ENCODE results near the gene FTSJ1. TPM values are rescaled to one million over a fixed set of nuclear protein-coding genes. Genes with fewer than 3 reads are reported as not detected.

The FTSJ1 gene
- total and polyA plus RNA-seq, 2 of the 8 experiments (the other 6 are each of a cell fraction or from before 2014, with no cell fraction given) = 62.4 to 80.4 TPM

DNA sequence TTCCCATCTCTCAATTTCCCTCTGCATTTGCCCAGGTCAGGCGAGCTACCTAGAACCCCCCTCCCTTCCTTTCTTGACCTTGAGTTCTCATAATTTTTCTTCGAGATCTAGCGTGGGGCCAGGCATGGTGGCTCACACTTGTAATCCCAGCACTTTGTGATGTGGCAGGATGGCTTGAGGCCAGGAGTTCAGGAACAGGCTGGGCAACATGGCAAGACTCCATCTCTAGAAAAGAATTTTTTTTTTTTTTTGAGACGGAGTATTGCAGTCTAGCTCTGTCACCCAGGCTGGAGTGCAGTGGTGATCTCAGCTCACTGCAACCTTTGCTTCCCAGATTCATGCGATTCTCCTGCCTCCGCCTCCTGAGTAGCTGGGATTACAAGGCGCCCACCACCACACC is 28.3 kb downstream of the FTSJ1 start (continued):
- TF ChIP-seq KDM1A (IDR thresholded peaks at IDR 0.05; ENCODE audit: borderline replicate concordance, low read length) = no peak
- no peak for TF ChIP-seq YY1 (IDR thresholded peaks at IDR 0.05; ENCODE audit: low read depth, low read length)
- TF ChIP-seq HDAC2 (IDR thresholded peaks at IDR 0.05; ENCODE audit: borderline replicate concordance in 1 of 2, low read depth in 2 of 2, low read length in 2 of 2) = no peak
- TF ChIP-seq, protein P1, sequence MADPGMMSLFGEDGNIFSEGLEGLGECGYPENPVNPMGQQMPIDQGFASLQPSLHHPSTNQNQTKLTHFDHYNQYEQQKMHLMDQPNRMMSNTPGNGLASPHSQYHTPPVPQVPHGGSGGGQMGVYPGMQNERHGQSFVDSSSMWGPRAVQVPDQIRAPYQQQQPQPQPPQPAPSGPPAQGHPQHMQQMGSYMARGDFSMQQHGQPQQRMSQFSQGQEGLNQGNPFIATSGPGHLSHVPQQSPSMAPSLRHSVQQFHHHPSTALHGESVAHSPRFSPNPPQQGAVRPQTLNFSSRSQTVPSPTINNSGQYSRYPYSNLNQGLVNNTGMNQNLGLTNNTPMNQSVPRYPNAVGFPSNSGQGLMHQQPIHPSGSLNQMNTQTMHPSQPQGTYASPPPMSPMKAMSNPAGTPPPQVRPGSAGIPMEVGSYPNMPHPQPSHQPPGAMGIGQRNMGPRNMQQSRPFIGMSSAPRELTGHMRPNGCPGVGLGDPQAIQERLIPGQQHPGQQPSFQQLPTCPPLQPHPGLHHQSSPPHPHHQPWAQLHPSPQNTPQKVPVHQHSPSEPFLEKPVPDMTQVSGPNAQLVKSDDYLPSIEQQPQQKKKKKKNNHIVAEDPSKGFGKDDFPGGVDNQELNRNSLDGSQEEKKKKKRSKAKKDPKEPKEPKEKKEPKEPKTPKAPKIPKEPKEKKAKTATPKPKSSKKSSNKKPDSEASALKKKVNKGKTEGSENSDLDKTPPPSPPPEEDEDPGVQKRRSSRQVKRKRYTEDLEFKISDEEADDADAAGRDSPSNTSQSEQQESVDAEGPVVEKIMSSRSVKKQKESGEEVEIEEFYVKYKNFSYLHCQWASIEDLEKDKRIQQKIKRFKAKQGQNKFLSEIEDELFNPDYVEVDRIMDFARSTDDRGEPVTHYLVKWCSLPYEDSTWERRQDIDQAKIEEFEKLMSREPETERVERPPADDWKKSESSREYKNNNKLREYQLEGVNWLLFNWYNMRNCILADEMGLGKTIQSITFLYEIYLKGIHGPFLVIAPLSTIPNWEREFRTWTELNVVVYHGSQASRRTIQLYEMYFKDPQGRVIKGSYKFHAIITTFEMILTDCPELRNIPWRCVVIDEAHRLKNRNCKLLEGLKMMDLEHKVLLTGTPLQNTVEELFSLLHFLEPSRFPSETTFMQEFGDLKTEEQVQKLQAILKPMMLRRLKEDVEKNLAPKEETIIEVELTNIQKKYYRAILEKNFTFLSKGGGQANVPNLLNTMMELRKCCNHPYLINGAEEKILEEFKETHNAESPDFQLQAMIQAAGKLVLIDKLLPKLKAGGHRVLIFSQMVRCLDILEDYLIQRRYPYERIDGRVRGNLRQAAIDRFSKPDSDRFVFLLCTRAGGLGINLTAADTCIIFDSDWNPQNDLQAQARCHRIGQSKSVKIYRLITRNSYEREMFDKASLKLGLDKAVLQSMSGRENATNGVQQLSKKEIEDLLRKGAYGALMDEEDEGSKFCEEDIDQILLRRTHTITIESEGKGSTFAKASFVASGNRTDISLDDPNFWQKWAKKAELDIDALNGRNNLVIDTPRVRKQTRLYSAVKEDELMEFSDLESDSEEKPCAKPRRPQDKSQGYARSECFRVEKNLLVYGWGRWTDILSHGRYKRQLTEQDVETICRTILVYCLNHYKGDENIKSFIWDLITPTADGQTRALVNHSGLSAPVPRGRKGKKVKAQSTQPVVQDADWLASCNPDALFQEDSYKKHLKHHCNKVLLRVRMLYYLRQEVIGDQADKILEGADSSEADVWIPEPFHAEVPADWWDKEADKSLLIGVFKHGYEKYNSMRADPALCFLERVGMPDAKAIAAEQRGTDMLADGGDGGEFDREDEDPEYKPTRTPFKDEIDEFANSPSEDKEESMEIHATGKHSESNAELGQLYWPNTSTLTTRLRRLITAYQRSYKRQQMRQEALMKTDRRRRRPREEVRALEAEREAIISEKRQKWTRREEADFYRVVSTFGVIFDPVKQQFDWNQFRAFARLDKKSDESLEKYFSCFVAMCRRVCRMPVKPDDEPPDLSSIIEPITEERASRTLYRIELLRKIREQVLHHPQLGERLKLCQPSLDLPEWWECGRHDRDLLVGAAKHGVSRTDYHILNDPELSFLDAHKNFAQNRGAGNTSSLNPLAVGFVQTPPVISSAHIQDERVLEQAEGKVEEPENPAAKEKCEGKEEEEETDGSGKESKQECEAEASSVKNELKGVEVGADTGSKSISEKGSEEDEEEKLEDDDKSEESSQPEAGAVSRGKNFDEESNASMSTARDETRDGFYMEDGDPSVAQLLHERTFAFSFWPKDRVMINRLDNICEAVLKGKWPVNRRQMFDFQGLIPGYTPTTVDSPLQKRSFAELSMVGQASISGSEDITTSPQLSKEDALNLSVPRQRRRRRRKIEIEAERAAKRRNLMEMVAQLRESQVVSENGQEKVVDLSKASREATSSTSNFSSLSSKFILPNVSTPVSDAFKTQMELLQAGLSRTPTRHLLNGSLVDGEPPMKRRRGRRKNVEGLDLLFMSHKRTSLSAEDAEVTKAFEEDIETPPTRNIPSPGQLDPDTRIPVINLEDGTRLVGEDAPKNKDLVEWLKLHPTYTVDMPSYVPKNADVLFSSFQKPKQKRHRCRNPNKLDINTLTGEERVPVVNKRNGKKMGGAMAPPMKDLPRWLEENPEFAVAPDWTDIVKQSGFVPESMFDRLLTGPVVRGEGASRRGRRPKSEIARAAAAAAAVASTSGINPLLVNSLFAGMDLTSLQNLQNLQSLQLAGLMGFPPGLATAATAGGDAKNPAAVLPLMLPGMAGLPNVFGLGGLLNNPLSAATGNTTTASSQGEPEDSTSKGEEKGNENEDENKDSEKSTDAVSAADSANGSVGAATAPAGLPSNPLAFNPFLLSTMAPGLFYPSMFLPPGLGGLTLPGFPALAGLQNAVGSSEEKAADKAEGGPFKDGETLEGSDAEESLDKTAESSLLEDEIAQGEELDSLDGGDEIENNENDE (IDR thresholded peaks at IDR 0.05; ENCODE audit: insufficient replicate concordance, low read length) = no peak
- TF ChIP-seq SP1 (IDR thresholded peaks at IDR 0.05; ENCODE audit: low read depth, low read length) = no peak

Data from H1 (cell line).